Parathyroid adenoma (tissue), 2 donors: ENCODE measurements around the gene TNS3.

Experiments
- H2AFZ ChIP-seq: fragments of 300-600 bp; sonication (generic); one replicate; pipeline ENCODE4 v1.7.0; 2017; ENCODE audit warnings: antibody characterized with exemption, mild to moderate bottlenecking
- H3K27ac ChIP-seq: fragments of 300-600 bp; sonication (generic); one replicate; pipeline ENCODE4 v1.7.0; 2017
- H3K27me3 ChIP-seq: fragments of 300-600 bp; sonication (generic); one replicate; pipeline ENCODE4 v1.7.0; 2017; ENCODE audit warnings: low read length; ENCODE audit not compliant: control insufficient read depth, insufficient read depth
- H3K36me3 ChIP-seq: fragments of 300-600 bp; sonication (generic); one replicate; pipeline ENCODE4 v1.7.0; 2017; ENCODE audit warnings: low read length; ENCODE audit not compliant: control insufficient read depth, insufficient read depth
- H3K4me1 ChIP-seq: fragments of 300-600 bp; sonication (generic); one replicate; pipeline ENCODE4 v1.7.0; 2017; ENCODE audit warnings: control low read depth
- H3K4me2 ChIP-seq: fragments of 300-600 bp; sonication (generic); one replicate; pipeline ENCODE4 v1.7.0; 2017; ENCODE audit warnings: low read length
- H3K4me3 ChIP-seq: fragments of 300-600 bp; sonication (generic); one replicate; pipeline ENCODE4 v1.7.0; 2017; ENCODE audit warnings: low read depth, low read length
- H3K79me2 ChIP-seq: fragments of 300-600 bp; sonication (generic); one replicate; pipeline ENCODE4 v1.7.0; 2017; ENCODE audit warnings: control low read depth
- H3K9ac ChIP-seq: fragments of 300-600 bp; sonication (generic); one replicate; pipeline ENCODE4 v1.7.0; 2017; ENCODE audit warnings: mild to moderate bottlenecking
- H3K9me3 ChIP-seq: fragments of 300-600 bp; sonication (generic); one replicate; pipeline ENCODE4 v1.7.0; 2017; ENCODE audit warnings: low read length; ENCODE audit not compliant: control insufficient read depth
- CTCF ChIP-seq: fragments of 300-600 bp; sonication (generic); IDR thresholded peaks from one replicate; pipeline ENCODE4 v1.7.0; 2017; ENCODE audit warnings: antibody characterized with exemption, mild to moderate bottlenecking
- donor health status: primary hyperparathyroidism.

Gene TNS3

GRCh38 chr7:47358944-47359588, 222.8 kb downstream of the TNS3 start:
- H3K79me2 ChIP-seq: peaks cover 52% of the 10 kb centered on the region
- H3K27ac ChIP-seq: no peak overlapping the region
- H3K27me3 ChIP-seq: no peaks in the 10 kb centered on the region
- H3K4me2 ChIP-seq: no peak overlapping the region
- no peak overlapping the region for H3K9ac ChIP-seq
- no peak overlapping the region for H3K4me3 ChIP-seq
- no peaks in the 10 kb centered on the region for H3K9me3 ChIP-seq
- H3K4me1 ChIP-seq: peaks cover 13% of the 10 kb centered on the region
- no peak overlapping the region for H2AFZ ChIP-seq
- TF ChIP-seq CTCF: no peak
- no peaks in the 10 kb centered on the region for H3K36me3 ChIP-seq

GRCh38 chr7:47358357-47358756, 223.6 kb downstream of the TNS3 start:
- H3K4me3 ChIP-seq: no peak overlapping the region
- H3K36me3 ChIP-seq: no peaks in the 10 kb centered on the region
- no peak for TF ChIP-seq CTCF
- no peak overlapping the region for H3K9ac ChIP-seq
- H3K27ac ChIP-seq: no peak overlapping the region
- no peak overlapping the region for H3K4me2 ChIP-seq
- H3K27me3 ChIP-seq: no peaks in the 10 kb centered on the region
- H3K79me2 ChIP-seq: peaks cover 48% of the 10 kb centered on the region
- H3K9me3 ChIP-seq: no peaks in the 10 kb centered on the region
- peaks cover 13% of the 10 kb centered on the region for H3K4me1 ChIP-seq
- H2AFZ ChIP-seq: no peak overlapping the region

- Histone ChIP-seq H2AFZ (no peak overlapping the region), H3K4me1 (peaks cover 13% of the 10 kb centered on the region), H3K36me3 (no peaks in the 10 kb centered on the region), H3K79me2 (peaks cover 45% of the 10 kb centered on the region), H3K9me3 (no peaks in the 10 kb centered on the region), H3K27ac (no peak overlapping the region), H3K4me2 (no peak overlapping the region), H3K9ac (no peak overlapping the region), H3K4me3 (no peak overlapping the region), H3K27me3 (no peaks in the 10 kb centered on the region)
- TF ChIP-seq CTCF: no peak
Measured at GRCh38 chr7:47357863-47358262, 224.0 kb downstream of the TNS3 start.

GRCh38 chr7:47357361-47357760, 224.6 kb downstream of the TNS3 start:
- Histone ChIP-seq H3K4me3 (no peak overlapping the region), H2AFZ (no peak overlapping the region), H3K9me3 (no peaks in the 10 kb centered on the region), H3K9ac (no peak overlapping the region), H3K27ac (no peak overlapping the region), H3K27me3 (no peaks in the 10 kb centered on the region), H3K36me3 (no peaks in the 10 kb centered on the region), H3K4me2 (no peak overlapping the region), H3K4me1 (peaks cover 13% of the 10 kb centered on the region), H3K79me2 (peaks cover 44% of the 10 kb centered on the region)
- TF ChIP-seq CTCF: no peak

- no peak overlapping the region for H3K4me2 ChIP-seq
- no peaks in the 10 kb centered on the region for H3K9me3 ChIP-seq
- no peak overlapping the region for H3K9ac ChIP-seq
- no peak for TF ChIP-seq CTCF
- no peak overlapping the region for H3K4me3 ChIP-seq
- peaks cover 13% of the 10 kb centered on the region for H3K4me1 ChIP-seq
- H3K79me2 ChIP-seq: peaks cover 37% of the 10 kb centered on the region
- no peaks in the 10 kb centered on the region for H3K27me3 ChIP-seq
- H3K27ac ChIP-seq: no peak overlapping the region
- no peaks in the 10 kb centered on the region for H3K36me3 ChIP-seq
- no peak overlapping the region for H2AFZ ChIP-seq
Measured at GRCh38 chr7:47356261-47356660, 225.7 kb downstream of the TNS3 start.
